Measurements from ENCODE around the gene PCARE.

Gene PCARE

DNA sequence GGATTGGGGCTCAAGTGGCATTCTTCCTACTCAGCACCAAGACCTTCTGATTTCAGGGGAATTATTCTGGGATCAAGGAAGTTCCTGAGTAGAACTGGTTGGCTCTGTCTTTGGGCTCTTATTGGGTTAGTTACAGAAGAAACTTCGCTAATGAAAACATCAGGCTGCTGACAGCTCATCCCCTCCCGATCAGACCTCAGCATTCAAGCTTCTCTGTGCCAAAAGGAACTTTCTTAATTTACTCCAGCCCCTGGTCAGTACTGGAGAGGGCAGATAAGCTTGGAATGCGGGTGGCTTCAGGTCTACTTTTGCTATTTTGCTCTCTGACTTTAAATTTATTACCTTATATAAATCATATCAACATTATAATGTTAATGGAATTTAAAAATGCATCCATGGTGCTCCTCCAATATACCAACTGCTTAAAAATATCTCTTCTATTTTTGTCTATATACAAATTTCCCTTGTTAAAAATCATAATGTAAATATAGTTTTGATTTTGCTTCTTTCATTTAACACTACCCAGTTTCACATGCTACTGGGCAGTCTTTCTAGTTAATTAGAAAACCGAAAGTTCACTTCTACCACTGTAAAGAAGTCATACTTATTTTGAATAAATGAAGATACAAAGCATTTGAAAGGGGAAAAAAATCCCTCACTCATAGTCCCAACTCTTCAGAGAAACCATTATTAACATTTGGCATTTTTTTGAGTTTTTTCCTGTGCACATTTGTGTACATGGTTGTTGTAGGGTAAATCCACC lies 34.4 kb downstream of the PCARE start:
- no peaks in the 10 kb centered on the region for H3K36me3 ChIP-seq (replicated peaks; ENCODE audit: insufficient read depth, low read length)
- H3K4me3 ChIP-seq (ENCODE audit: low read length): no peak overlapping the region
- TF ChIP-seq CTCF (IDR thresholded peaks at IDR 0.05; ENCODE audit: low read length) (no peak), EZH2 (optimal IDR thresholded peaks at IDR 0.05; ENCODE audit: low read depth, low read length) (no peak), EZH2phosphoT487 (IDR thresholded peaks at IDR 0.05; ENCODE audit: low read length) (no peak)
- H3K9me2 ChIP-seq (replicated peaks; ENCODE audit: insufficient read depth, low read length): no peaks in the 10 kb centered on the region
- no peak overlapping the region for H3K9ac ChIP-seq (ENCODE audit: low read length)
- H3K4me2 ChIP-seq (ENCODE audit: low read depth, low read length): peak overlapping the region; percentile 50; the same call in 1 of the 2 replicates
- H4K20me1 ChIP-seq (ENCODE audit: insufficient read depth, low read length): no peaks in the 10 kb centered on the region
- no peaks in the 10 kb centered on the region for H3F3A ChIP-seq (ENCODE audit: insufficient read depth, low read length)
- H3K9me3 ChIP-seq (replicated peaks; ENCODE audit: insufficient read depth, low read length): no peaks in the 10 kb centered on the region
- peaks cover 12% of the 10 kb centered on the region; the same call in 1 of the 2 replicates for H3K4me1 ChIP-seq (ENCODE audit: low read length)
- no peaks in the 10 kb centered on the region for H3K79me2 ChIP-seq (ENCODE audit: low read length)
- no peaks in the 10 kb centered on the region for H3K27me3 ChIP-seq (replicated peaks; ENCODE audit: insufficient read depth, low read length)
- no peak overlapping the region for H2AFZ ChIP-seq (ENCODE audit: low read length)
- DNase-seq: peak; percentile 47
- no peak overlapping the region for H3K27ac ChIP-seq (ENCODE audit: low read length)

GRCh38 chr2:29035016-29035745 lies 39.1 kb downstream of the PCARE start:
- no peak overlapping the region for H3K4me2 ChIP-seq (ENCODE audit: low read depth, low read length)
- no peak for DNase-seq

DNA sequence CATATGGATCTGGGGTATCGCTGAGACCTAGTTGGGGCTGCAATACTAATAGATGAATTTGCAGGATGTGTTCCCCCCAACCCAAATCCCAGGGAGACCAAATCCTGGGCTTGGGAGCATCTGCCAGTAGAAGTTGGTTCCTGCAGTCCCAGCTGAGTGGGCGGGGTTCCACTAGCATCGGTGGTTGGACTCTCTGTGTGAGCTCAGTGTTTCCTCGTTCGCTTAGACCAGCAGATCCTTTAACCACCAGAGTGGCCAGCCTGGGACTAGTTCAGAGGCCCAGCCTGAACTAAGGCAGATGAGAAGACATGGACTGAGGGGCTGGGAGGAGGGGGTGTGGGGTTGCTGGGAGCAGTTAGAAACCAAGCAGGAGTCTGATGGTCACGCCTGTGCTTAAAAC lies 40.7 kb downstream of the PCARE start:
- Histone ChIP-seq H3K4me3 (ENCODE audit: low read length) (no peak overlapping the region), H3K27me3 (replicated peaks; ENCODE audit: insufficient read depth, low read length) (no peaks in the 10 kb centered on the region), H4K20me1 (ENCODE audit: insufficient read depth, low read length) (no peaks in the 10 kb centered on the region), H3K9me2 (replicated peaks; ENCODE audit: insufficient read depth, low read length) (no peaks in the 10 kb centered on the region), H3K9ac (ENCODE audit: low read length) (no peak overlapping the region), H3K79me2 (ENCODE audit: low read length) (no peaks in the 10 kb centered on the region), H2AFZ (ENCODE audit: low read length) (no peak overlapping the region), H3K36me3 (replicated peaks; ENCODE audit: insufficient read depth, low read length) (no peaks in the 10 kb centered on the region), H3K4me1 (ENCODE audit: low read length) (no peaks in the 10 kb centered on the region), H3K4me2 (ENCODE audit: low read depth, low read length) (no peak overlapping the region), H3K27ac (ENCODE audit: low read length) (no peak overlapping the region), H3F3A (ENCODE audit: insufficient read depth, low read length) (no peaks in the 10 kb centered on the region), H3K9me3 (replicated peaks; ENCODE audit: insufficient read depth, low read length) (no peaks in the 10 kb centered on the region)
- TF ChIP-seq EZH2phosphoT487 (IDR thresholded peaks at IDR 0.05; ENCODE audit: low read length): no peak
- no peak for TF ChIP-seq CTCF (IDR thresholded peaks at IDR 0.05; ENCODE audit: low read length)
- no peak for TF ChIP-seq EZH2 (optimal IDR thresholded peaks at IDR 0.05; ENCODE audit: low read depth, low read length)
- no peak for DNase-seq

More at GRCh38 chr2:29035016-29035745, 39.1 kb downstream of the PCARE start:
- no peaks in the 10 kb centered on the region for H3K9me2 ChIP-seq (replicated peaks; ENCODE audit: insufficient read depth, low read length)
- no peaks in the 10 kb centered on the region for H3K79me2 ChIP-seq (ENCODE audit: low read length)
- H4K20me1 ChIP-seq (ENCODE audit: insufficient read depth, low read length): no peaks in the 10 kb centered on the region
- no peaks in the 10 kb centered on the region for H3K36me3 ChIP-seq (replicated peaks; ENCODE audit: insufficient read depth, low read length)
- H3K4me3 ChIP-seq (ENCODE audit: low read length): no peak overlapping the region
- no peak overlapping the region for H2AFZ ChIP-seq (ENCODE audit: low read length)
- H3K27ac ChIP-seq (ENCODE audit: low read length): no peak overlapping the region
- no peak for TF ChIP-seq EZH2phosphoT487 (IDR thresholded peaks at IDR 0.05; ENCODE audit: low read length)
- TF ChIP-seq CTCF (IDR thresholded peaks at IDR 0.05; ENCODE audit: low read length): no peak
- no peak for TF ChIP-seq EZH2 (optimal IDR thresholded peaks at IDR 0.05; ENCODE audit: low read depth, low read length)
- no peak overlapping the region for H3K9ac ChIP-seq (ENCODE audit: low read length)
- no peaks in the 10 kb centered on the region for H3F3A ChIP-seq (ENCODE audit: insufficient read depth, low read length)
- H3K27me3 ChIP-seq (replicated peaks; ENCODE audit: insufficient read depth, low read length): no peaks in the 10 kb centered on the region
- no peaks in the 10 kb centered on the region for H3K9me3 ChIP-seq (replicated peaks; ENCODE audit: insufficient read depth, low read length)
- peaks cover 6% of the 10 kb centered on the region; the same call in 1 of the 2 replicates for H3K4me1 ChIP-seq (ENCODE audit: low read length)
